ENCODE measurements around the gene PSMD10. TPM values are rescaled to one million over a fixed set of nuclear protein-coding genes. Genes with fewer than 3 reads are reported as not detected.

The PSMD10 gene
- total and polyA plus RNA-seq, 2 of the 8 experiments (the other 6 are each of a cell fraction or from before 2014, with no cell fraction given), result 49.9 to 79.9 TPM

- TF ChIP-seq TAF7 (optimal IDR thresholded peaks at IDR 0.05; ENCODE audit: borderline replicate concordance, low read depth, low read length), result no peak
- no peak for TF ChIP-seq CBX8 (IDR thresholded peaks at IDR 0.05; ENCODE audit: borderline replicate concordance, low read depth, low read length)
- no peak for TF ChIP-seq SUZ12 (IDR thresholded peaks at IDR 0.05; ENCODE audit: low read length)
- TF ChIP-seq JUND (IDR thresholded peaks at IDR 0.05; ENCODE audit: low read length), result no peak
- TF ChIP-seq SP2 (IDR thresholded peaks at IDR 0.05; ENCODE audit: low read length), result no peak
- TF ChIP-seq NRF1 (IDR thresholded peaks at IDR 0.05; ENCODE audit: low read depth, low read length), result no peak
Measured at GRCh38 chrX:108131471-108131870, 40.1 kb upstream of the PSMD10 start (continued).
